H1 (cell line): ENCODE measurements around the gene MGMT. TPM values are rescaled to one million over a fixed set of nuclear protein-coding genes. Genes with fewer than 3 reads are reported as not detected.

ENCODE experiments used
- CHD7 ChIP-seq: fragments of 300-600 bp; sonication (generic); IDR thresholded peaks from 2 replicates; pipeline ENCODE4 v1.7.1; 2012; ENCODE audit warnings: low read length, moderate library complexity, mild to moderate bottlenecking, inconsistent platforms; ENCODE audit not compliant: insufficient replicate concordance
- CREB1 ChIP-seq: IDR thresholded peaks from 2 replicates; pipeline ENCODE4 v1.6.1; 2012; ENCODE audit warnings: inconsistent platforms
- NANOG ChIP-seq: IDR thresholded peaks from 2 replicates; pipeline ENCODE4 v1.6.1; 2011; ENCODE audit warnings: low read length, low read depth, mild to moderate bottlenecking, inconsistent platforms; ENCODE audit not compliant: insufficient read depth, poor library complexity, severe bottlenecking
- PHF8 ChIP-seq: fragments of 200-600 bp; sonication (generic); conservative IDR thresholded peaks from 2 replicates; pipeline ENCODE4 v1.7.1; 2012; ENCODE audit warnings: low read depth, mild to moderate bottlenecking, inconsistent platforms, low read length, moderate library complexity
- USF2 ChIP-seq: IDR thresholded peaks from 2 replicates; pipeline ENCODE4 v1.6.1; 2011; ENCODE audit warnings: low read length, improper control_type of control experiment
- polyA plus RNA-seq, 7 experiments: library from polyadenylated mRNA; depleted of rRNA in 3 of 7; stranded (reverse) in 5 of 7; unstranded in 2 of 7; fragments of >200 nt in 5 of 7; fragments of 200-250 nt in 2 of 7; gene quantifications; 1 replicate in 5 of 7; 2 replicates in 1 of 7; 4 replicates in 1 of 7; pipeline versions ENCODE4 v1.2.1 to v1.2.3, GENCODE V29; 2011 to 2013; ENCODE audit warnings: missing spikeins in 2 of 7, mixed read lengths in 2 of 7
- total RNA-seq: library from RNA; stranded (reverse); fragmentation: NEBNext Ultra II Directional; extraction: Animal tissue kit (Norgen Biotek cat#: 25700); gene quantifications from 2 replicates; pipeline ENCODE4 v1.2.1, GENCODE V29; 2021

Gene MGMT
- total and polyA plus RNA-seq, 2 of the 8 experiments (the other 6 are each of a cell fraction or from before 2014, with no cell fraction given) = 9.9 to 10.7 TPM

- TF ChIP-seq CHD7 = no peak
- no peak for TF ChIP-seq NANOG
- no peak for TF ChIP-seq PHF8
- no peak for TF ChIP-seq USF2
- TF ChIP-seq CREB1 = no peak
Measured at GRCh38 chr10:129773359-129773990, 306.4 kb downstream of the MGMT start (continued).
